OCI-LY1 (cell line): Measurements from ENCODE around the gene TMCO5A.

Experiments
- H2AFZ ChIP-seq: fragments of 200-600 bp; sonication (generic), shearing (Covaris generic); 2 replicates; pipeline ENCODE4 v1.6.0; 2014; ENCODE audit warnings: antibody characterized with exemption, mild to moderate bottlenecking, low read length
- H3F3A ChIP-seq: fragments of 200-600 bp; sonication (generic), shearing (Covaris generic); 2 replicates; pipeline ENCODE4 v1.6.0; 2014; ENCODE audit warnings: mild to moderate bottlenecking, antibody characterized with exemption, low read length, moderate library complexity; ENCODE audit not compliant: insufficient read depth
- H3K27ac ChIP-seq: fragments of 200-600 bp; sonication (generic); 2 replicates; pipeline ENCODE4 v1.5.1; 2014; ENCODE audit warnings: low read length, mixed run types, mild to moderate bottlenecking, low read depth; ENCODE audit not compliant: poor library complexity, severe bottlenecking
- H3K27me3 ChIP-seq: fragments of 200-600 bp; sonication (generic); 2 replicates; pipeline ENCODE4 v1.6.0; 2014; ENCODE audit warnings: antibody characterized with exemption, mild to moderate bottlenecking, low read length, moderate library complexity; ENCODE audit not compliant: insufficient read depth
- H3K36me3 ChIP-seq: fragments of 200-600 bp; sonication (generic); 2 replicates; pipeline ENCODE4 v1.6.1; 2014; ENCODE audit warnings: mild to moderate bottlenecking, antibody characterized with exemption, low read length, moderate library complexity, mixed read lengths; ENCODE audit not compliant: insufficient read depth
- H3K4me1 ChIP-seq: fragments of 200-600 bp; sonication (generic); 2 replicates; pipeline ENCODE4 v1.5.1; 2014; ENCODE audit warnings: mild to moderate bottlenecking, low read length, moderate library complexity; ENCODE audit not compliant: insufficient read depth, severe bottlenecking
- H3K4me2 ChIP-seq: fragments of 200-600 bp; sonication (generic), shearing (Covaris generic); 2 replicates; pipeline ENCODE4 v1.6.1; 2014; ENCODE audit warnings: low read length
- H3K4me3 ChIP-seq: fragments of 200-600 bp; sonication (generic); 2 replicates; pipeline ENCODE4 v1.5.1; 2014; ENCODE audit warnings: low read length, low read depth, mild to moderate bottlenecking, mixed read lengths; ENCODE audit not compliant: poor library complexity, severe bottlenecking
- H3K79me2 ChIP-seq: fragments of 200-600 bp; shearing (Covaris generic); 2 replicates; pipeline ENCODE4 v1.6.1; 2016; ENCODE audit warnings: mixed run types, low read length, mixed read lengths; ENCODE audit not compliant: insufficient read depth
- H3K9ac ChIP-seq: fragments of 200-600 bp; sonication (generic), shearing (Covaris generic); 2 replicates; pipeline ENCODE4 v1.6.1; 2014; ENCODE audit warnings: mild to moderate bottlenecking, low read length, mixed read lengths
- H3K9me2 ChIP-seq: fragments of 200-600 bp; sonication (generic), shearing (Covaris generic); 2 replicates; pipeline ENCODE4 v1.6.1; 2014; ENCODE audit warnings: low read depth, mild to moderate bottlenecking, low read length, mixed read lengths
- H3K9me3 ChIP-seq: fragments of 200-600 bp; shearing (Covaris generic); 2 replicates; pipeline ENCODE4 v1.6.1; 2014; ENCODE audit warnings: low read length, mixed read lengths
- H4K20me1 ChIP-seq: fragments of 200-600 bp; sonication (generic), shearing (Covaris generic); 2 replicates; pipeline ENCODE4 v1.6.0; 2016; ENCODE audit warnings: mild to moderate bottlenecking, low read length; ENCODE audit not compliant: insufficient read depth
- EZH2 ChIP-seq: fragments of 200-600 bp; sonication (generic), shearing (Covaris generic); IDR thresholded peaks from 2 replicates; pipeline ENCODE4 v1.8.0; 2017; ENCODE audit warnings: borderline replicate concordance, mixed run types, mild to moderate bottlenecking, antibody characterized with exemption, low read length, moderate library complexity, mixed read lengths
- TF ChIP-seq, protein P1 (sequence below): fragments of 200-600 bp; sonication (generic), shearing (Covaris generic); IDR thresholded peaks from 2 replicates; pipeline ENCODE4 v1.5.1; 2017; ENCODE audit warnings: mild to moderate bottlenecking, antibody characterized with exemption, low read length, moderate library complexity, mixed read lengths

Gene TMCO5A

DNA sequence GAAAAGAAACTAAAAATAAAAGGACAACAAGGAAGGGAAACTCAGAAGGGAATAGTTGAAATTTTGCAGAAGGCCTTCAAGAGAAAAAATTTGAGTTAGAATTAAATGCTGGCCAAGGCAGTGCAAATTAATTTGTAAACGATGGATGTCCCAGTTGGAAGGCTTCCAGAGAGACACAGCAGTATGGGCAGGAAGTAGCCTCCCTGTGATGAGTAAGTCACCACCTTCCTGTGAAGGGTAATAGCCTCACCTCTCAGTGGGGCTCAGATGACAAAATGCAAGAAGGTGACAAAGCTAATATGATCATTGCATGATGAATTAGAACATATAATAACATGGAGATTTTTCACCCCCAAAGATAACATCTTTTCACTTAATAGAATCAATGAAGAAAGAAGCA is 27.3 kb upstream of the TMCO5A start:
- no peaks in the 10 kb centered on the region for H3F3A ChIP-seq
- no peaks in the 10 kb centered on the region for H3K9me3 ChIP-seq
- TF ChIP-seq, protein P1, sequence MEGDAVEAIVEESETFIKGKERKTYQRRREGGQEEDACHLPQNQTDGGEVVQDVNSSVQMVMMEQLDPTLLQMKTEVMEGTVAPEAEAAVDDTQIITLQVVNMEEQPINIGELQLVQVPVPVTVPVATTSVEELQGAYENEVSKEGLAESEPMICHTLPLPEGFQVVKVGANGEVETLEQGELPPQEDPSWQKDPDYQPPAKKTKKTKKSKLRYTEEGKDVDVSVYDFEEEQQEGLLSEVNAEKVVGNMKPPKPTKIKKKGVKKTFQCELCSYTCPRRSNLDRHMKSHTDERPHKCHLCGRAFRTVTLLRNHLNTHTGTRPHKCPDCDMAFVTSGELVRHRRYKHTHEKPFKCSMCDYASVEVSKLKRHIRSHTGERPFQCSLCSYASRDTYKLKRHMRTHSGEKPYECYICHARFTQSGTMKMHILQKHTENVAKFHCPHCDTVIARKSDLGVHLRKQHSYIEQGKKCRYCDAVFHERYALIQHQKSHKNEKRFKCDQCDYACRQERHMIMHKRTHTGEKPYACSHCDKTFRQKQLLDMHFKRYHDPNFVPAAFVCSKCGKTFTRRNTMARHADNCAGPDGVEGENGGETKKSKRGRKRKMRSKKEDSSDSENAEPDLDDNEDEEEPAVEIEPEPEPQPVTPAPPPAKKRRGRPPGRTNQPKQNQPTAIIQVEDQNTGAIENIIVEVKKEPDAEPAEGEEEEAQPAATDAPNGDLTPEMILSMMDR: no peak
- TF ChIP-seq EZH2: no peak
- H3K27ac ChIP-seq: no peak overlapping the region
- H3K4me2 ChIP-seq: no peak overlapping the region
- H3K36me3 ChIP-seq: no peaks in the 10 kb centered on the region
- H3K79me2 ChIP-seq: no peaks in the 10 kb centered on the region
- no peak overlapping the region for H3K4me3 ChIP-seq
- H2AFZ ChIP-seq: no peak overlapping the region
- no peaks in the 10 kb centered on the region for H4K20me1 ChIP-seq
- no peaks in the 10 kb centered on the region for H3K27me3 ChIP-seq
- H3K9ac ChIP-seq: no peak overlapping the region
- no peaks in the 10 kb centered on the region for H3K9me2 ChIP-seq
- H3K4me1 ChIP-seq: no peaks in the 10 kb centered on the region

DNA sequence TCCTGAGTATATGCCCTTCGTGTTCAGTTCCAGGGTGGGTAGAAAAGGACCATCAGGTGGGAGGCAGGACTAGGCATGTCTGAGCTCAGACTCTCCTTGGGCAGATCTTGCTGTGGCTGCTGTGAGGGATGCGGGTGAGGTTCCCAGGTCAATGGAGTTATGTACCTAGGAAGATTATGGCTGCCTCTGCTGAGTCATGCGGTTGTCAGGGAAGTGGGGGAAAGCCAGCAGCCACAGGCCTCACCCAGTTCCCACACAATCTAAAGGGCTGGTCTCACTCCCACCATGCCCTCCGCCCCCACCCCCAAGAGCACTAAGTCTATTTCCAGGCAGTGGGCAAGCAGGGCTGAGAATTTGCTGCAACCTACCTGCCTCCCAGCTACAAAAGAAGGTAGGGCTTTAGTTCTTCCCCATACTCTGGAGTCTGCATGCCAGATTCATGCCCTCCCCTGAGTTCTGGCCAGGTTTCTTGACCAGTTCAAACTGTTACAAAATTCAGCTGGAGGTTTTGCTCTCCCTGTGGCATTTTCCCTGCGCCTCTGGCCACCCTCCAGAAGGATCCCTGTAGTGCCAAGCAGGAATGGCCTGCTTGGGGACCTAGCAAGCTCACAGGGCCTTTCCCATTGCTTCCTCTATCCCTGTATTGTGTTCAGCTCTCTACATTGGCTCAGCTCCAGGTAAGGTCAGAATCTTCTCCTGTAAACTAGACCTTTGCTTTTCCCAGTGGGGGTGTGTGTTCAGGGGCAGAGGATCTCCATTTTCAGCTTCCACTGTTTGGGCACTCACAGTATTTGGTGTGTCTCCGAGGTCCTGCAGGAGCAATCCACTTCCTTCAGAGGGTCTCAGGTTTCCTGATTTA is 12.7 kb upstream of the TMCO5A start:
- no peaks in the 10 kb centered on the region for H3K36me3 ChIP-seq
- H3K9ac ChIP-seq: no peak overlapping the region
- H2AFZ ChIP-seq: no peak overlapping the region

DNA sequence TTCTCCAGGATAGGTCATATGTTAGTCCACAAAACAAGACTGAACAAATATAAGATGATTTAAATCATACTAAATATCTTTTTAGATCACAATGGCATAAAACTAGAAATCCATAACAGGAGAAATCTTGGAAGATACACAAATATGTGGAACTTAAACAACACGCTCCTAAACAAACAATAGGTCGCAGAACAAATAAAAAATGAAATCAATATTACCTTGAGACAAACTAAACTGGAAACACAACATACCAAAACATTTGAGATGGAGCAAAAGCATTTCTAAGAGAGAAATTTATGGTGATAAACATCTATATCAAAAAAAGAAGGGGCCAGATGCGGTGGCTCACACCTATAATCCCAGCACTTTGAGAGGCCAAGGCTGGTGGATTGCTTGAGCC is 8.3 kb upstream of the TMCO5A start:
- H3K27me3 ChIP-seq: no peaks in the 10 kb centered on the region
- H3K9me3 ChIP-seq: no peaks in the 10 kb centered on the region
- H2AFZ ChIP-seq: no peak overlapping the region
- no peak overlapping the region for H3K4me2 ChIP-seq
- H3K36me3 ChIP-seq: no peaks in the 10 kb centered on the region
- no peaks in the 10 kb centered on the region for H3K4me1 ChIP-seq
- TF ChIP-seq EZH2: no peak
- TF ChIP-seq, protein P1: no peak
- H3K79me2 ChIP-seq: no peaks in the 10 kb centered on the region
- H3F3A ChIP-seq: no peaks in the 10 kb centered on the region
- no peak overlapping the region for H3K4me3 ChIP-seq
- no peaks in the 10 kb centered on the region for H4K20me1 ChIP-seq
- H3K9me2 ChIP-seq: no peaks in the 10 kb centered on the region
- no peak overlapping the region for H3K9ac ChIP-seq
- no peak overlapping the region for H3K27ac ChIP-seq

More for the DNA sequence above, 12.7 kb upstream of the TMCO5A start:
- no peak overlapping the region for H3K27ac ChIP-seq
- no peaks in the 10 kb centered on the region for H3K9me3 ChIP-seq
- no peak overlapping the region for H3K4me2 ChIP-seq
- no peaks in the 10 kb centered on the region for H3K4me1 ChIP-seq
- H3K79me2 ChIP-seq: no peaks in the 10 kb centered on the region
- no peaks in the 10 kb centered on the region for H3F3A ChIP-seq
- H3K9me2 ChIP-seq: no peaks in the 10 kb centered on the region
- TF ChIP-seq, protein P1: no peak
- no peak for TF ChIP-seq EZH2
- no peaks in the 10 kb centered on the region for H4K20me1 ChIP-seq
- H3K4me3 ChIP-seq: no peak overlapping the region
- no peaks in the 10 kb centered on the region for H3K27me3 ChIP-seq
